ENCODE results near the gene ATP9A. TPM values are rescaled to one million over a fixed set of nuclear protein-coding genes. Genes with fewer than 3 reads are reported as not detected.

The ATP9A gene
- total and polyA plus RNA-seq, 10 of the 15 experiments (the other 5 are each of a cell fraction or from before 2014, with no cell fraction given): 0.03 to 0.81 (median 0.14) TPM

GRCh38 chr20:51584116-51584515 lies 184.1 kb downstream of the ATP9A start:
- no peak overlapping the region for H3K4me2 ChIP-seq (ENCODE audit: control insufficient read depth, insufficient read depth)
- ChIA-PET POLR2A (no interaction called here), CTCF (no interaction called here), RAD21 (ENCODE audit: unreplicated experiment) (interaction anchor here (0.9 kb wide), 1 partner anchor 12 kb away, joined by 5 read pairs; no protein-coding TSS in a partner anchor), SMC1A (ENCODE audit: uncharacterized antibody, unreplicated experiment) (no interaction called here)
- no peak overlapping the region for H3K9ac ChIP-seq (ENCODE audit: control insufficient read depth, insufficient read depth, low read length)
- TF ChIP-seq SMC3 (IDR thresholded peaks at IDR 0.05; ENCODE audit: borderline replicate concordance, low read length) (no peak), MTA2 (IDR thresholded peaks at IDR 0.05; ENCODE audit: low read depth) (no peak), POLR2AphosphoS2 (IDR thresholded peaks at IDR 0.05; ENCODE audit: low read depth, low read length) (no peak), JUNB (IDR thresholded peaks at IDR 0.05) (no peak)
- H3K27me3 ChIP-seq (replicated peaks in 1 of 2; ENCODE audit: control insufficient read depth in 2 of 2, insufficient read depth in 2 of 2, low read length in 1 of 2): peaks cover 0 to 3% of the 10 kb centered on the region in 2 experiments; a peak in 2 of 4 replicates
- intact Hi-C loops (cut with micrococcal nuclease; ENCODE audit: unreplicated experiment): no loop called here
- H4K20me1 ChIP-seq (ENCODE audit: control insufficient read depth, insufficient read depth): no peaks in the 10 kb centered on the region
- no peak overlapping the region for H2AFZ ChIP-seq (ENCODE audit: control insufficient read depth, low read depth, low read length)
- no peak for DNase-seq (ENCODE audit: low read depth, low spot score)
- H3K36me3 ChIP-seq (ENCODE audit: control insufficient read depth in 2 of 2, insufficient read depth in 2 of 2, low read length in 1 of 2): no peaks in the 10 kb centered on the region
- no TSS peak for BruUV-seq (replicated peaks)
- H3K4me1 ChIP-seq (ENCODE audit: control insufficient read depth, insufficient read depth, low read length): no peaks in the 10 kb centered on the region; the same call in 1 of the 2 replicates
- ATAC-seq: no peak
- no peak overlapping the region for H3K4me3 ChIP-seq
- H3K27ac ChIP-seq (ENCODE audit: control insufficient read depth, insufficient read depth): no peak overlapping the region
- in situ Hi-C loops (cut with MboI): no loop called here
- peaks cover 2% of the 10 kb centered on the region; the same call in 2 of the 3 replicates for H3K9me3 ChIP-seq (replicated peaks; ENCODE audit: control insufficient read depth, insufficient read depth, low read length)
- no peak for FAIRE-seq
- no peaks in the 10 kb centered on the region for H3K79me2 ChIP-seq (ENCODE audit: control insufficient read depth, insufficient read depth, low read length)
- 40% methylated on average over 8 of the region's 8 CpGs for WGBS (ENCODE audit: insufficient coverage, insufficient replicate concordance, low lambda C conversion rate, missing lambda C conversion rate)

GRCh38 chr20:51583499-51583898 lies 184.7 kb downstream of the ATP9A start:
- in situ Hi-C loops (cut with MboI): no loop called here
- CTCF ChIA-PET: interaction anchor here (0.6 kb wide), 1 partner anchor 1495 kb away, joined by 3 read pairs; no protein-coding TSS in a partner anchor
- RAD21 ChIA-PET (ENCODE audit: unreplicated experiment): interaction anchor here (0.9 kb wide), 1 partner anchor 13 kb away, joined by 5 read pairs; no protein-coding TSS in a partner anchor
- WGBS (ENCODE audit: insufficient coverage, insufficient replicate concordance, low lambda C conversion rate, missing lambda C conversion rate): 58% methylated on average over 13 of the region's 14 CpGs
- ATAC-seq (no peak), DNase-seq (ENCODE audit: low read depth, low spot score) (no peak), FAIRE-seq (no peak)
- Histone ChIP-seq H3K9ac (ENCODE audit: control insufficient read depth, insufficient read depth, low read length) (no peak overlapping the region), H2AFZ (ENCODE audit: control insufficient read depth, low read depth, low read length) (no peak overlapping the region), H3K4me2 (ENCODE audit: control insufficient read depth, insufficient read depth) (no peak overlapping the region), H3K36me3 (ENCODE audit: control insufficient read depth in 2 of 2, insufficient read depth in 2 of 2, low read length in 1 of 2) (no peaks in the 10 kb centered on the region), H3K27ac (ENCODE audit: control insufficient read depth, insufficient read depth) (no peak overlapping the region), H3K27me3 (replicated peaks in 1 of 2; ENCODE audit: control insufficient read depth in 2 of 2, insufficient read depth in 2 of 2, low read length in 1 of 2) (peaks cover 0 to 3% of the 10 kb centered on the region in 2 experiments; a peak in 2 of 4 replicates), H4K20me1 (ENCODE audit: control insufficient read depth, insufficient read depth) (no peaks in the 10 kb centered on the region), H3K4me1 (ENCODE audit: control insufficient read depth, insufficient read depth, low read length) (no peaks in the 10 kb centered on the region; the same call in 1 of the 2 replicates), H3K4me3 (no peak overlapping the region), H3K9me3 (replicated peaks; ENCODE audit: control insufficient read depth, insufficient read depth, low read length) (peaks cover 2% of the 10 kb centered on the region; the same call in 2 of the 3 replicates), H3K79me2 (ENCODE audit: control insufficient read depth, insufficient read depth, low read length) (no peaks in the 10 kb centered on the region)
- SMC1A ChIA-PET (ENCODE audit: uncharacterized antibody, unreplicated experiment): no interaction called here
- intact Hi-C loops (cut with micrococcal nuclease; ENCODE audit: unreplicated experiment): no loop called here
- POLR2A ChIA-PET: no interaction called here
- no TSS peak for BruUV-seq (replicated peaks)
- TF ChIP-seq KAT2A (conservative IDR thresholded peaks at IDR 0.05; ENCODE audit: control insufficient read depth, low read depth, low read length) (no peak), BACH1 (IDR thresholded peaks at IDR 0.05; ENCODE audit: borderline replicate concordance) (no peak), MTA3 (IDR thresholded peaks at IDR 0.05; ENCODE audit: borderline replicate concordance, low read length) (no peak), E4F1 (IDR thresholded peaks at IDR 0.05; ENCODE audit: borderline replicate concordance, partially characterized antibody) (no peak), RELB (IDR thresholded peaks at IDR 0.05; ENCODE audit: low read depth) (no peak), CHD2 (IDR thresholded peaks at IDR 0.05; ENCODE audit: borderline replicate concordance, low read depth, low read length) (no peak), BCL11A (IDR thresholded peaks at IDR 0.05; ENCODE audit: low read depth, low read length) (no peak), SMARCA5 (IDR thresholded peaks at IDR 0.05) (no peak), WRNIP1 (IDR thresholded peaks at IDR 0.05; ENCODE audit: borderline replicate concordance, low read depth, low read length) (no peak), EZH2 (IDR thresholded peaks at IDR 0.05; ENCODE audit: borderline replicate concordance, control insufficient read depth, low read depth, low read length) (no peak), EED (IDR thresholded peaks at IDR 0.05; ENCODE audit: low read depth) (no peak)

All from GM12878 (cell line).